ENCODE measurements around the gene SGF29.

GRCh38 chr16:28616636-28617035 is 62.9 kb downstream of the SGF29 start:
- TF ChIP-seq TCF7L2 (IDR thresholded peaks at IDR 0.05; ENCODE audit: low read depth, low read length) (no peak), TAF1 (IDR thresholded peaks at IDR 0.05; ENCODE audit: control insufficient read depth, extremely low read depth, insufficient read depth, low read length, severe bottlenecking) (no peak), E2F6 (IDR thresholded peaks at IDR 0.05; ENCODE audit: borderline replicate concordance in 1 of 2, extremely low read depth in 1 of 2, insufficient read depth in 1 of 2, insufficient read length in 1 of 2, low read depth in 1 of 2, low read length in 1 of 2, poor library complexity in 1 of 2, severe bottlenecking in 1 of 2) (no peak), YY1 (IDR thresholded peaks at IDR 0.05; ENCODE audit: borderline replicate concordance in 1 of 3, control insufficient read depth in 1 of 3, extremely low read depth in 1 of 3, insufficient read depth in 3 of 3, insufficient read length in 1 of 3, insufficient replicate concordance in 2 of 3, low read depth in 1 of 3, low read length in 2 of 3) (no peak), CEBPB (tag; IDR thresholded peaks at IDR 0.05) (no peak), CBX3 (IDR thresholded peaks at IDR 0.05; ENCODE audit: borderline replicate concordance in 1 of 2, low read length in 2 of 2) (no peak), ZNF354B (CRISPR knock-in tag; IDR thresholded peaks at IDR 0.05) (no peak), MNT (conservative IDR thresholded peaks at IDR 0.05) (no peak), CTCF (IDR thresholded peaks at IDR 0.05 in 2 of 3, conservative IDR thresholded peaks at IDR 0.05 in 1 of 3; ENCODE audit: insufficient read depth in 2 of 3, low read depth in 1 of 3, low read length in 3 of 3) (no peak), ATF7 (IDR thresholded peaks at IDR 0.05) (no peak), SREBF2 (CRISPR knock-in tag; IDR thresholded peaks at IDR 0.05) (no peak)
